Posterior vena cava (tissue), 2 donors: ENCODE measurements around the gene SFMBT2. TPM values are rescaled to one million over a fixed set of nuclear protein-coding genes. Genes with fewer than 3 reads are reported as not detected.
A peak's percentile ranks its signal among the peaks of the same experiment; 100 is the strongest.
"Not testable (repeated sequence)": the region's sequence is repeated elsewhere in the genome, so short reads cannot be mapped to it uniquely, and the experiment has no call there.

ENCODE experiments used
- DNase-seq: peaks from one replicate; pipeline ENCODE4 v3.0.0-alpha.2; 2020; ENCODE audit warnings: low spot score
- intact Hi-C, 2 donors: fragments of 100-400 bp; cut with DNase I; formaldehyde crosslinking; loops; one replicate each; pipeline versions ENCODE4 v1.14.1 to v1.14.2; 2022 to 2023
- total RNA-seq, 2 donors: library from RNA; stranded (reverse); fragmentation: NEBNext Ultra II Directional; extraction: Animal tissue kit (Norgen Biotek cat#: 25700); gene quantifications; one replicate each; pipeline ENCODE4 v1.2.1, GENCODE V29; 2021
- donor health status: DM: yes; HTN: yes; CAD: no.
- donor health status: DM: yes; HTN: yes; CAD: no.

The SFMBT2 gene
- total RNA-seq, 2 donors from 2014 or later: 8.9 to 12.4 TPM

GRCh38 chr10:7185367-7185690, 225.5 kb downstream of the SFMBT2 start:
- intact Hi-C loops: no loop called here
- DNase-seq: no peak

- intact Hi-C loops: no loop called here
Measured at GRCh38 chr10:7184660-7185366, 226.0 kb downstream of the SFMBT2 start.

GRCh38 chr10:7184116-7184515, 226.7 kb downstream of the SFMBT2 start:
- DNase-seq: not testable (repeated sequence)

More at GRCh38 chr10:7184660-7185366, 226.0 kb downstream of the SFMBT2 start:
- no peak for DNase-seq

GRCh38 chr10:7182327-7182726, 228.5 kb downstream of the SFMBT2 start:
- intact Hi-C loops, DNase-seq: not testable (repeated sequence)

More at GRCh38 chr10:7184116-7184515, 226.7 kb downstream of the SFMBT2 start:
- intact Hi-C loops: not testable (repeated sequence)

GRCh38 chr10:7181420-7181819, 229.4 kb downstream of the SFMBT2 start:
- no peak for DNase-seq

GRCh38 chr10:7179536-7179935, 231.3 kb downstream of the SFMBT2 start:
- intact Hi-C loops: no loop called here
- DNase-seq: no peak

More at GRCh38 chr10:7181420-7181819, 229.4 kb downstream of the SFMBT2 start:
- intact Hi-C loops: no loop called here

- no peak for DNase-seq
- intact Hi-C loops: no loop called here
Measured at GRCh38 chr10:7173948-7174347, 236.9 kb downstream of the SFMBT2 start.

GRCh38 chr10:7171825-7172224, 239.0 kb downstream of the SFMBT2 start:
- no peak for DNase-seq
- intact Hi-C loops: no loop called here

GRCh38 chr10:7170626-7171322, 240.1 kb downstream of the SFMBT2 start:
- intact Hi-C loops: no loop called here
- no peak for DNase-seq

GRCh38 chr10:7168414-7168813, 242.4 kb downstream of the SFMBT2 start:
- no peak for DNase-seq
- intact Hi-C loops: no loop called here

- DNase-seq: no peak
- intact Hi-C loops: no loop called here
Measured at GRCh38 chr10:7165500-7166177, 245.2 kb downstream of the SFMBT2 start.

- DNase-seq: no peak
- intact Hi-C loops: no loop called here
Measured at GRCh38 chr10:7164955-7165354, 245.9 kb downstream of the SFMBT2 start.

- DNase-seq: no peak
- intact Hi-C loops: no loop called here
Measured at GRCh38 chr10:7162331-7162730, 248.5 kb downstream of the SFMBT2 start.

GRCh38 chr10:7161484-7162250, 249.2 kb downstream of the SFMBT2 start:
- intact Hi-C loops: no loop called here
- DNase-seq: peak; percentile 91

- no peak for DNase-seq
- intact Hi-C loops: no loop called here
Measured at GRCh38 chr10:7159928-7160327, 250.9 kb downstream of the SFMBT2 start.

GRCh38 chr10:7159517-7159916, 251.3 kb downstream of the SFMBT2 start:
- DNase-seq: no peak
- intact Hi-C loops: no loop called here

- DNase-seq: no peak
- intact Hi-C loops: no loop called here
Measured at GRCh38 chr10:7157091-7157490, 253.7 kb downstream of the SFMBT2 start.

GRCh38 chr10:7153750-7154149, 257.1 kb downstream of the SFMBT2 start:
- intact Hi-C loops: no loop called here
- no peak for DNase-seq

- intact Hi-C loops: no loop called here
- no peak for DNase-seq
Measured at GRCh38 chr10:7152982-7153381, 257.9 kb downstream of the SFMBT2 start.

GRCh38 chr10:7152341-7152740, 258.5 kb downstream of the SFMBT2 start:
- intact Hi-C loops: no loop called here
- DNase-seq: no peak
